ENCODE measurements around the gene CDH3.

The CDH3 gene

DNA sequence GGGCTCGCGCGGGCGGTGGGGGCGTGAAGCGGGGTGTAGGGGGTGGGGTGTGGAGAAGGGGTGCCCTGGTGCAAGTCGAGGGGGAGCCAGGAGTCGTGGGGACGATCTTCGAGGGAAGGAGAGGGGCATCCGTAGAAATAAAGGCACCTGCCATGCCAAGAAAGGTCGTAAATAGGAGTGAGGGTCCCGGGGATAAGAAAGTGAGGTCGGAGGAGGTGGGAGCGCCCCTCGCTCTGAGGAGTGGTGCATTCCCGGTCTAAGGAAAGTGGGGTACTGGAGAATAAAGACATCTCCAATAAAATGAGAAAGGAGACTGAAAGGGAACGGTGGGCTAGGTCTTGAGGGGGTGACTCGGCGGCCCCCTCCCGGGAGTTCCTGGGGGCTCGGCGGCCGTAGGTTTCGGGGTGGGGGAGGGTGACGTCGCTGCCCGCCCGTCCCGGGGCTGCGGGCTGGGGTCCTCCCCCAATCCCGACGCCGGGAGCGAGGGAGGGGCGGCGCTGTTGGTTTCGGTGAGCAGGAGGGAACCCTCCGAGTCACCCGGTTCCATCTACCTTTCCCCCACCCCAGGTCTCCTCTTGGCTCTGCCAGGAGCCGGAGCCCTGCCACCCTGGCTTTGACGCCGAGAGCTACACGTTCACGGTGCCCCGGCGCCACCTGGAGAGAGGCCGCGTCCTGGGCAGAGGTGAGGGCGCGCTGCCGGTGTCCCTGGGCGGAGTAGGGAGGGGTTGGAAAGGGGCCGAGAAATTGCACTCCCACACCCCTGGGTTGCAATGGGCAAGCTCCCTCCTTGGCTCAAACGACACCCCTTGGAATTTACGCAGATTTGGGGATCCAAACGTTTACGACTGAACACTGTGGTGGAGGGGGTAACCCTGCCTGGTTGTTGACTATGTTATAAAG, 92.9 kb downstream of the CDH3 start:
- no peak for DNase-seq (ENCODE audit: low read depth in 3 of 3)

DNA sequence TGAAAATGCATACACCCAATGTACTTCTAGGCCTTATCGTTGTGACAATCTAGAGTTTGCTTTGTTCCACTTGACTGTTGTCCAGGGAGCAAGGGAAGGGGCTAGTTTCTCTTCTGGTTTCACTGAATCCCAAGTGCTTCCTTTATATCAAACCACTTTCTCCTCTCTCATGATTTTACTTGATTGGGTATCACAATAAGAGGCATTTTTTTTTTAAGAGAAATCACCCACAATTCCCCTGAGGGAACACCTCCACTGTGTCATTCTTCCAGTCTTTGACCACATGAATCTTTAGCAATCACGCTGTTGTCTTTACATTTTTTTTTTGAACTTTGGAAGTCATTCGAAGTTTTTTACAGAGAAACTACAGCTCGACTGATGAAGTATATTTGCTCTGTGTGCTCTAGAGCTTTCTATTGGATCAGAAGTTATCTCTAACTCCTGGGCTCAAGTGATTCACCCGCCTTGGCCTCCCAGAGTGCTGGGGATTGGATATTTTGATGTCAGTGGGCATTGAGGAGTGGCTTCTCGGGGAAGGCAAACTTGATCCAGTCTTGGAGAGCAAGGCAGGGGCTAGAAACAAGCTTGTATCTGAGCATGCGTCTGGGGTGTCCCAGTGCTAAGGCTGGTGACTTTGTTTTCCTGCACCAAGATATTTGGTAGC, 95.0 kb downstream of the CDH3 start:
- DNase-seq (ENCODE audit: low read depth in 3 of 3) = no peak

DNA sequence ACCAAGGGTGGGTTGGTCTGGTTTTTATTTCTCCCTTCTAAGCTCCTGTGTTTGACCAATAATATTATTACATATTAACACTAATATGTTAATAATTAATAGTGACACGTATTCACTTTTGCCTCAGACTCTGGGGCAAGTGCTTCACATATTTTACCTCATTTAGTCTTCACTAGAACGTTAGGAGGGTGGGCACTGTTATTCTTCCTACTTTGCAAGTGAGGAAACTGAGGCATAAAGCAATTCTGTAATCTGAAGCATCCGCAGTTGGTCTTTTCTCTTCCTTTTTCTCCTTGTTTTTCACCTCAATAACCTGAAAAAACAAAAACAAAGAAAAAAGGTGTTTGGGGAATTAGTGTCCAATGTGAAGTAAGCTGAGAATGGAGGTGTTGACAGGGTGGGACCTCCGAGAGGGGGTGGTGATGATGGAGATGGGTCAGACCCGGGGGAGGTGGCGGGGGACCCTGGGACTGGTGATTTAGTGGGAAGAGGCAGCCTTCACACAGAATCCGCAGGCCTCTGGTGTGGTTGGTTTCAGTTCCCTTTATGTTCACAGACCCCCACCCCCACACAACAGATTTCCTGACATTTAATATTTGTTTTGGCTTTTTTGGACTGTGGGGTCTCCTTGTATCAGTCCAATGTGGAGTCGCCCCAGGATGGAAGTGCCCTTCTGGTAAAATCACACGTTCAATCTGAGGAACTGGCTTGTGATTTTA, 95.7 kb downstream of the CDH3 start:
- no peak for DNase-seq (ENCODE audit: low read depth in 3 of 3)

DNA sequence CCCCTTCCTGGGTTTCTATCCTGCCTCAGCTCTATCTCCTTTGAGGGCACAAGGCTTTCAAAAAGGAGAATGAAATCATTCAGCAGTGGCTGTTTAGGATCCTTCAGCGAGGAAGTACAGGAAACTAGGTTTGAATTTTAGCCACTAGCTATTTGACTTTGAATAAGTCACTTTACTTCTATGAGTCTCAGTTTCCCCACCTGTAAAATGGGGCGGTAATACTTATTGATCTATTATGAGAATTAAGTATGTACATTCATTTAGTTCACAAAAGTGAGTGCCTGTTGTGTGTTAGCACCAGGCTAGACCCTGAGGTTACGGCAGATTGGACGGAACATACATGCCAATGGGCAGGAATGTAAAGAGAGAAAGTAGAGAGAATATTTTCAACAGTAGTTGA, 98.6 kb downstream of the CDH3 start:
- DNase-seq (ENCODE audit: low read depth in 3 of 3) = no peak

DNA sequence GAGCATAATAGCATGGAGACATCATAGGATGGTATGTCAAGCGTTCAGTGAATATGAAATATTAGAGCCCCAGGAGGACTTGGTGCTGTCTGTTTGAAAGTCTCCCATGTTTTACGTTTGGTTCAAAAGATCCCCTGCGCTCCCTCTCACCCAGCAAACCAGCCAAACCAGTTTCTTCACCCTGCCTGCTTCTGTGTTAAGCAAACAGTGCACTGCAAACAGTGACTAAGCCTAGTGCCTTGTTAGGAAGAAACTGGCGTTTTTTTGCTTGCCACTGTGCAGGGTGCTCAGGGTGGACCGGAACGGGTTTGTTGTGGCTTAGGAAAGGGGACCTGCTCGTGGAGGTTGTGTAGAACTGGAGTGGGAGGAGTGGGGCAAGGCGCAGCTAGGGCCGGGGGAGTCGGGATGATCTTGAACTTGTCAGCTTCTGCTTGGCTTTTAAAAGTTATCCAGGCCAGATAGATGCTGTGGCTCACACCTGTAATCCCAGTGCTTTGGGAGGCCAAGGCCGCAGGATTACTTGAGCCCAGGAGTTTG, 99.7 kb downstream of the CDH3 start:
- no peak for DNase-seq (ENCODE audit: low read depth in 3 of 3)

DNA sequence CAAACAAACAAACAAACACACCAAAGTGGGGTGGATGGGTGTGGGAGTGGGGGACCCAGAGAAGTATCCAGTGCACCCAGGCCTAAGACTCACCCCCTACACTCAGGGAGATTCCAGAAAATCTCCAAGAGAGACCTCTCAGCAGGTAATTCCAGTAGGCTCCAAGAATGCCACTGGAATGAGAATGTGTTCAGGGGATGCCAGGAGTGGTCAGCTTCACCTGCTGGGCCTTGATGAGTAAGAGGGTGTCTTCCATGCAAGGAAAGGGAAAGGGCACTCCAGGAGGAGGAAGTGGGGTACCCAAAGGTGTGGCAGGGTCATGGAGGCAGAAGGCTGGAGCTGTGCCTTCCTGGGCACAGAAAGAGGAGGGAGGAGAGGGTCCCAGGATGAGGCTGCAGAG, 101.8 kb downstream of the CDH3 start:
- DNase-seq (ENCODE audit: low read depth in 3 of 3) = no peak

DNA sequence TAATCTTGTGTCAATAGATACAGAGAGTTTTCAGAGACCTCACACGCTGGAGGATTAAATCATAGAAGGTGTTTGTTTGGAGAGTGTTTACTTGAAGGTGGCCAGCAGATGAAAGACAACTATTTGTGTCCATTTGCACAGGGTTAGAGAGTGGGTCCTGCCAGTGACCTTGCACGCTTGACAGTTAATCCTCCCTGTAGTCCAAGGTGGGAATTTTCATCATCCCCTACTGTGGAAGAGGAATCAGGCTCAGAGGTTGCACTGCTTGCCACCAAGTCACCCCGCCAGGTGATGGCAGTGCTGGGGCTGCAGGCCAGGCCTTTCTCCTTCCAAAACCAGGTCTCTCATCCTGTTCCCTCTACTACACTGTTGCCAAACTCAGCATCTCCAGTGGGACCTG, 104.3 kb downstream of the CDH3 start:
- no peak for DNase-seq (ENCODE audit: low read depth in 3 of 3)
